ENCODE results near the gene RTN4RL2.

DNA sequence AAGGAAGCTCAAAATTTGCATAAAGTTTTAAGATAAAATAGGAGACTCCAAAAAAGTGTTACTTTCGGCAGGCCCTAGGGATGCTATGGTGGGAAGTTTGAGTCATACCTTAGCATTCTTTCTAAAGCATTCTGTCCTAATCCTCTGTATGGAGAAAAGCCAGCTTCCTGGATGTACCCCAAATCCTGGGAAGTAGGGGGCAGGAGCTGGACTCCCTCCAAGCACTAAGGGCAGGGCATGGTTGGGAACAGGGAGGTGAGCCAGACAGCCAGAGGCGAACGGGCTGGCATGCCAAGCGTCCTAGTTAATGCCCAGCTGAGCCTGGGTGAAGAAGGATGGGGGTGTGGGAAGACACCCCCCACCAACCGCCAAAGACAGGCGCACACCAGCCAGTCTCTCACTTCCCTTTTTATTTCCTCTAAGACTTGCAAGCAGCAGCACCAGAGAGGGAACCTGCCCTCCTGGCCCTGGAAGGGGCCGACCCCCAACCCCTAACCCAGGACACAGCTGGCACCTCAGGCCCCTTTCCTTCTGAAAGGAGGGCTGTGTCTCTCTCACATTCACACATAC is 23.9 kb downstream of the RTN4RL2 start:
- no peak for TF ChIP-seq POLR2A (IDR thresholded peaks at IDR 0.05)
- TF ChIP-seq, protein P1, sequence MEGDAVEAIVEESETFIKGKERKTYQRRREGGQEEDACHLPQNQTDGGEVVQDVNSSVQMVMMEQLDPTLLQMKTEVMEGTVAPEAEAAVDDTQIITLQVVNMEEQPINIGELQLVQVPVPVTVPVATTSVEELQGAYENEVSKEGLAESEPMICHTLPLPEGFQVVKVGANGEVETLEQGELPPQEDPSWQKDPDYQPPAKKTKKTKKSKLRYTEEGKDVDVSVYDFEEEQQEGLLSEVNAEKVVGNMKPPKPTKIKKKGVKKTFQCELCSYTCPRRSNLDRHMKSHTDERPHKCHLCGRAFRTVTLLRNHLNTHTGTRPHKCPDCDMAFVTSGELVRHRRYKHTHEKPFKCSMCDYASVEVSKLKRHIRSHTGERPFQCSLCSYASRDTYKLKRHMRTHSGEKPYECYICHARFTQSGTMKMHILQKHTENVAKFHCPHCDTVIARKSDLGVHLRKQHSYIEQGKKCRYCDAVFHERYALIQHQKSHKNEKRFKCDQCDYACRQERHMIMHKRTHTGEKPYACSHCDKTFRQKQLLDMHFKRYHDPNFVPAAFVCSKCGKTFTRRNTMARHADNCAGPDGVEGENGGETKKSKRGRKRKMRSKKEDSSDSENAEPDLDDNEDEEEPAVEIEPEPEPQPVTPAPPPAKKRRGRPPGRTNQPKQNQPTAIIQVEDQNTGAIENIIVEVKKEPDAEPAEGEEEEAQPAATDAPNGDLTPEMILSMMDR (IDR thresholded peaks at IDR 0.05): no peak

Data from tibial nerve (tissue), 3 donors.